Fibroblast of pulmonary artery (primary cell): ENCODE results near the gene JARID2.

Experiments used
- DNase-seq: peaks from one replicate; pipeline ENCODE4 v3.0.0-alpha.2; 2010; ENCODE audit warnings: low read depth
- H3K4me3 ChIP-seq: replicated peaks from 2 replicates; pipeline ENCODE4 v1.5.1; 2011; ENCODE audit warnings: low read depth, mild to moderate bottlenecking, control low read depth, low read length, moderate library complexity
- TF ChIP-seq, protein P1 (sequence below): IDR thresholded peaks from 2 replicates; pipeline ENCODE4 v1.5.1; 2011; ENCODE audit warnings: mild to moderate bottlenecking, control low read depth, low read length, inconsistent platforms; ENCODE audit errors: missing control alignments

Gene JARID2

DNA sequence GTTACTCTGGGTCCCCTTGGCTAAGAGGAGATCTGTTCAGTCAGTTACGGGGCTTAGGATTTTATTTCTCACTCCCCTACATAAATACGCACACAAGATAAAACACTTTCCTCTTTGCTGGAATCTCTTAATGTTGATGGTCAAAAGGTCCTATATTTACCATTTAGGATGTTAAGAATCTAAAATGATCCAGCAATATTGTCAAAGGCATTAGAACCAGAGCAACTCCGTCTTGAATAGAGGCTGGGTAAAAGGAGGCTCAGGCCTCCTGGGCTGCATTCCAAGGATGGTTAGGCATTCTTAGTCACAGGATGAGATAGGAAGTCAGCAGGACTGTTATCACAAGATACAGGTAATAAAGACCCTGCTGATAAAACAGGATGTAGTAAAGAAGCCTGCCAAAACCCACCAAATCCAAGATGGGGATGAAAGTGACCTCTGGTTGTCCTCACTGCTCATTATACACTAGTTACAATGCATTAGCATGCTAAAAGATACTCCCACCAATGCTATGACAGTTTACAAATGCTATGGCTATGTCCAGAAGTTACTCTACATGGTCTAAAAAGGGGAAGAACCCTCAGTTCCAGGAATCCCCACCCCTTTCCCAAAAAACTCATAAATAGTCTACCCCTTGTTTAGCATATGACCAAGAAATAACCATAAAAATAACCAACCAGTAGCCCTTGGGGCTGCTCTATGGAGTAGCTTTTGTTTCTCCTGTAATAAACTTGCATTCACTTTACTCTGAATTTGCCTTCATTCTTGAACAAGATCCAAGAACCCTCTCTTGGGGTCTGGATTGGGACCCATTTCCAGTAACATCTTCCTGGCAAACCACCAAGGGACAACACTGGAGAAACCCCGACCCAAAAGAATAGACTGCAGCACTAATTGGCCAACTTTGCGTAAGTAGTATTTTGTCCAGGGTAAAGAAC is 309.5 kb downstream of the JARID2 start:
- TF ChIP-seq, protein P1, sequence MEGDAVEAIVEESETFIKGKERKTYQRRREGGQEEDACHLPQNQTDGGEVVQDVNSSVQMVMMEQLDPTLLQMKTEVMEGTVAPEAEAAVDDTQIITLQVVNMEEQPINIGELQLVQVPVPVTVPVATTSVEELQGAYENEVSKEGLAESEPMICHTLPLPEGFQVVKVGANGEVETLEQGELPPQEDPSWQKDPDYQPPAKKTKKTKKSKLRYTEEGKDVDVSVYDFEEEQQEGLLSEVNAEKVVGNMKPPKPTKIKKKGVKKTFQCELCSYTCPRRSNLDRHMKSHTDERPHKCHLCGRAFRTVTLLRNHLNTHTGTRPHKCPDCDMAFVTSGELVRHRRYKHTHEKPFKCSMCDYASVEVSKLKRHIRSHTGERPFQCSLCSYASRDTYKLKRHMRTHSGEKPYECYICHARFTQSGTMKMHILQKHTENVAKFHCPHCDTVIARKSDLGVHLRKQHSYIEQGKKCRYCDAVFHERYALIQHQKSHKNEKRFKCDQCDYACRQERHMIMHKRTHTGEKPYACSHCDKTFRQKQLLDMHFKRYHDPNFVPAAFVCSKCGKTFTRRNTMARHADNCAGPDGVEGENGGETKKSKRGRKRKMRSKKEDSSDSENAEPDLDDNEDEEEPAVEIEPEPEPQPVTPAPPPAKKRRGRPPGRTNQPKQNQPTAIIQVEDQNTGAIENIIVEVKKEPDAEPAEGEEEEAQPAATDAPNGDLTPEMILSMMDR = no peak
- H3K4me3 ChIP-seq = no peak overlapping the region
- no peak for DNase-seq

GRCh38 chr6:15556711-15557110 is 310.8 kb downstream of the JARID2 start:
- H3K4me3 ChIP-seq = no peak overlapping the region
- TF ChIP-seq, protein P1 = no peak
- DNase-seq = no peak

DNA sequence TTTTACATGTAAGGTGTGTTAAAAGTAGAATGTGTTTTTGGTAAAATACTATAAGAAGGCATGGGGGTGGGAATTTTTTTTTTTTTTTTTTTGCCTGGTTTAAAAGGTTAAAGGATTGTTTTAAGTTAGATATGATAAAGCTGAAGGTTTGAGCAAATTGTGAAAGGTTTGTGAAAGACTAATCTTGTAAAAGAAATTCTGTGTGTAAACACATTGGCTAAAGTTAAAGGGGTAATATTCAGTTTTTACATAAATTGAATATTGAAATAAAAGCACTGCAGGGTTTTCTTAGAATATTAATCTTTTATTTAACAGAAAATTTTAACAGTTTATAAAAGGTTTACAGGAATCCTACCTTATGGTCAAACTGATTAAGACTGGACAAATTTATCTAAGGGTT is 311.3 kb downstream of the JARID2 start:
- no peak overlapping the region for H3K4me3 ChIP-seq
- TF ChIP-seq, protein P1 = no peak
- DNase-seq = no peak

DNA sequence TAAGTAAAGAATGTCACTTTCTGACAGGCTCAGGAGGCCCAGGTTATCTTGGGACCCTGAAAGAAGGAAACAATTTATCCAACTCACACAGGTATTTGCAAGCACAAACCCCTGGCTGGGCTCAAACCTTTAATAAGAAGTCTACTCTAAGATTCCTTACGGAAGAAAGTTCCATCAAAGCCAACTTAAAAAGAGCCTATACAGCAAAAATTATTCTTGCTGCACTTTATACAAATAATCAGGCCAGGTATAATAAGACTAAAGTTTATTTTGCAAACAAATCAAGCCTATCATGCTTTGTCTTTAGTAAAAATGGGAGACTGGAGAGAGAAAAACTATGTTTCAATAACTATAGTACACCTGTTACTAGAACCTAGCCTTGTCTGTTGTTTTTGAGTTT is 314.8 kb downstream of the JARID2 start:
- no peak for DNase-seq
- TF ChIP-seq, protein P1 = no peak
- no peak overlapping the region for H3K4me3 ChIP-seq

DNA sequence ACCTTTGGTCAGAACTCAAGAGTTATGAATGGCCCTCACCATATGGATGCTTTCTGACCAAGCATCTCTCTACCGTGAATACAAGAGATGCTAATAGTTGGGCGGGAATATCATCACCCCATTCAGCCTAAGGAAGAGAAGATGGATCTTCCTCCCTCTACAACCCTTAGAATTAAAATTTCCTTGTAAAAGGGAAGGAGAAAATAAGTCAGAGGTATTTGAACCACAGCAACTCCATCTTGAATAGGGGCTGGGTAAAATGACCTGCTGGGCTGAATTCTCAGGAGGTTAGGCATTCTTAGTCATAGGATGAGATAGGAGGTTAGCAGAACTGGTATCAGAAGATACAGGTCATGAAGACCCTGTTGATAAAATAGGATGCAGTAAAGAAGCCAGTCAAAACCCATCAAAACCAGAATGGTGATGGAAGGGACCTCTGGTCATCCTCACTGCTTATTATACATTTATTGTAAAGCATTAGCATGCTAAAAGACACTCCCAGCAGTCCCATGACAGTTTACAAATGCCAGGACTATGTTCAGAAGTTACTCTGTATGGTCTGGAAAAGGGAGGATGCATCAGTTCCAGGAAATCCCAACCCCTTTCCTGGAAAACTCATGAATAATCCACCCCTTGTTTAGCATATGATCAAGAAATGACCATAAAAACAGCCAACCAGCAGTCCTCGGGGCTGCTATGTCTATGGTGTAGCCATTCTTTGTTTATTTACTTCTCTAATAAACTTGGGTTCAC is 315.8 kb downstream of the JARID2 start:
- H3K4me3 ChIP-seq = no peak overlapping the region
- TF ChIP-seq, protein P1 = no peak
- peak; percentile 29 for DNase-seq

- DNase-seq = no peak
- no peak overlapping the region for H3K4me3 ChIP-seq
- TF ChIP-seq, protein P1 = no peak
Measured at GRCh38 chr6:15562977-15563376, 317.1 kb downstream of the JARID2 start.
